Hepatocyte (in vitro differentiated cells): ENCODE measurements around the gene BAG3. TPM values are rescaled to one million over a fixed set of nuclear protein-coding genes. Genes with fewer than 3 reads are reported as not detected.

Source experiments
- DNase-seq: peaks from one replicate; pipeline ENCODE4 v3.0.0-alpha.2; 2016; ENCODE audit warnings: low spot score
- H2AFZ ChIP-seq: fragments of 200-600 bp; sonication (generic); 2 replicates; pipeline ENCODE4 v1.6.0; 2016; ENCODE audit warnings: antibody characterized with exemption, mild to moderate bottlenecking
- H3K27ac ChIP-seq: fragments of 200-600 bp; sonication (generic); 2 replicates; pipeline ENCODE4 v1.5.1; 2016; ENCODE audit warnings: mild to moderate bottlenecking
- H3K27me3 ChIP-seq: fragments of 200-600 bp; sonication (generic); 2 replicates; pipeline ENCODE4 v1.6.1; 2016
- H3K36me3 ChIP-seq: fragments of 200-600 bp; sonication (generic); replicated peaks from 2 replicates; pipeline ENCODE4 v1.5.1; 2016; ENCODE audit warnings: low read depth; ENCODE audit not compliant: insufficient read depth
- H3K4me1 ChIP-seq: fragments of 200-600 bp; sonication (generic); 2 replicates; pipeline ENCODE4 v1.5.1; 2016; ENCODE audit warnings: mild to moderate bottlenecking, moderate library complexity; ENCODE audit not compliant: insufficient read depth
- H3K4me2 ChIP-seq: fragments of 200-600 bp; sonication (generic); 2 replicates; pipeline ENCODE4 v1.6.0; 2016
- H3K4me3 ChIP-seq: fragments of 200-600 bp; sonication (generic); 2 replicates; pipeline ENCODE4 v1.5.1; 2016; ENCODE audit warnings: mild to moderate bottlenecking
- H3K79me2 ChIP-seq: fragments of 200-600 bp; sonication (generic); 2 replicates; pipeline ENCODE4 v1.6.0; 2017; ENCODE audit warnings: mild to moderate bottlenecking
- H3K9me2 ChIP-seq: fragments of 200-600 bp; sonication (generic); replicated peaks from 2 replicates; pipeline ENCODE4 v1.6.0; 2017; ENCODE audit warnings: mild to moderate bottlenecking; ENCODE audit not compliant: insufficient read depth
- H3K9me3 ChIP-seq: fragments of 200-600 bp; sonication (generic); 2 replicates; pipeline ENCODE4 v1.5.1; 2016; ENCODE audit warnings: low read depth, mild to moderate bottlenecking
- H4K20me1 ChIP-seq: fragments of 200-600 bp; sonication (generic); 2 replicates; pipeline ENCODE4 v1.6.0; 2016; ENCODE audit warnings: mild to moderate bottlenecking; ENCODE audit not compliant: insufficient read depth, poor library complexity, severe bottlenecking
- CTCF ChIP-seq: fragments of 200-600 bp; sonication (generic); IDR thresholded peaks from 2 replicates; pipeline ENCODE4 v1.5.1; 2016; ENCODE audit warnings: antibody characterized with exemption, mild to moderate bottlenecking; ENCODE audit not compliant: poor library complexity
- EZH2 ChIP-seq: fragments of 200-600 bp; sonication (generic); IDR thresholded peaks from 2 replicates; pipeline ENCODE4 v1.6.1; 2016; ENCODE audit warnings: antibody characterized with exemption, mild to moderate bottlenecking, borderline replicate concordance
- EZH2phosphoT487 ChIP-seq: fragments of 200-600 bp; sonication (generic); IDR thresholded peaks from one replicate; pipeline ENCODE4 v1.6.1; 2018; ENCODE audit warnings: antibody characterized with exemption, mild to moderate bottlenecking, low read depth, moderate library complexity; ENCODE audit not compliant: unreplicated experiment, severe bottlenecking
- WGBS: methylation state at CpG from one replicate; pipeline ENCODE4 v1.1.6; 2016; ENCODE audit warnings: low lambda C conversion rate; ENCODE audit errors: missing lambda C conversion rate; 5-methylcytosine and 5-hydroxymethylcytosine counted together
- polyA plus RNA-seq: library from polyadenylated mRNA; unstranded; fragments of >200 nt; fragmentation: Nextera tagmentation; extraction: Ambion mirVana; gene quantifications from 2 replicates; pipeline ENCODE4 v1.2.1, GENCODE V29; 2016
- total RNA-seq: library from RNA; depleted of rRNA; stranded (reverse); fragments of >200 nt; gene quantifications from 2 replicates; pipeline ENCODE4 v1.2.3, GENCODE V29; 2014

Gene BAG3
- total and polyA plus RNA-seq, 2 experiments from 2014 or later: 18.2 to 67.1 TPM

- Histone ChIP-seq H3K4me1 (peaks cover 35% of the 10 kb centered on the region), H3K79me2 (peaks cover 78% of the 10 kb centered on the region), H3K27me3 (no peaks in the 10 kb centered on the region), H3K4me2 (peak overlapping the region; percentile 65), H3K36me3 (peaks cover 4% of the 10 kb centered on the region), H4K20me1 (peaks cover 50% of the 10 kb centered on the region), H3K9me3 (no peaks in the 10 kb centered on the region), H3K27ac (peak overlapping the region; percentile 71), H2AFZ (no peak overlapping the region), H3K4me3 (no peak overlapping the region), H3K9me2 (no peaks in the 10 kb centered on the region)
- DNase-seq: peak; percentile 76
- TF ChIP-seq EZH2 (no peak), EZH2phosphoT487 (no peak), CTCF (no peak)
- 27% methylated on average over 12 of the region's 12 CpGs for WGBS
Measured at GRCh38 chr10:119667562-119668328, 16.6 kb downstream of the BAG3 start.

DNA sequence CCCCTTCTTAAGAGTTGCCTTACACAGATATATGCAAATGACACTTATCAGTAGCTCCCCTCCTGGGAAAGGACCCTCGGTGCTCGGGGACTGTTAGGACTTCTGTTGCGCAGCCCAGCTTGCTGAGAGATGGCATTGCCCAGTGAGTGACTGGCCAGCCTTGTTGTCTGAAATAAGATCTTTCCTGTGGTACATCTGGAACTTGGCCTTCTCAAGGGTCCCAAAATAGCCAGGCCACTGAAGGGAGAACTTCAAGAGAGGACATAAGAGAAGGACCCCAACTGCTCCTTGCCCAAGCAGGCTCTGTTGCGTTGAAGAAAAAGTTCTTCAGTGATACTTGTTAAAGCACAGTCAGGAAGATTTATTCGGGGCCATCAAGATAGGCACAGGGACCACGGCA is 17.3 kb downstream of the BAG3 start:
- H4K20me1 ChIP-seq: peaks cover 47% of the 10 kb centered on the region
- H3K36me3 ChIP-seq: peaks cover 4% of the 10 kb centered on the region
- H3K79me2 ChIP-seq: peaks cover 71% of the 10 kb centered on the region
- no peaks in the 10 kb centered on the region for H3K9me3 ChIP-seq
- DNase-seq: no peak
- no peaks in the 10 kb centered on the region for H3K9me2 ChIP-seq
- no peak overlapping the region for H3K4me3 ChIP-seq
- peak overlapping the region; percentile 18 for H3K27ac ChIP-seq
- WGBS: 86% methylated on average over 6 of the region's 6 CpGs
- no peaks in the 10 kb centered on the region for H3K27me3 ChIP-seq
- TF ChIP-seq CTCF (no peak), EZH2 (no peak), EZH2phosphoT487 (no peak)
- H3K4me1 ChIP-seq: peaks cover 35% of the 10 kb centered on the region
- peak overlapping the region; percentile 65 for H3K4me2 ChIP-seq
- H2AFZ ChIP-seq: no peak overlapping the region

DNA sequence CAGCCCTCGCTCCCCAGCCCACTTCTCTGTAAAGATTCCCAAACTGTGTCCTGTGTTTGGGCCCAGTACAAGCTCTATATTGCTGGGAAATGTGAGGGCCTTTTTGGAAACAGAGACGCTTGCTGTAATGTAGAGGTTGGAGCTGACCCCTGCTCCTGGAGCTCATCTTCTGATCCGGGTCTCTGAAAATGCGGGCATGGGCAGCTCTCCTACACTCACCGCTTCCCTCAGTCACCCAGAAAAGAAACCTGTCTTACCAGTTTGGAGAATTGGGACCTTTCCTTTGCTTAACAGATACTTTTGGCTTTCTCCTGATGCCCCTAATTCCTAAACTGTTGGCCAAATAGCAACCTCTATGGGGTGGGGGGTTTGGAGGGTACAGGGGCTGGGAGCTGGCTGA is 18.2 kb downstream of the BAG3 start:
- Histone ChIP-seq H3K79me2 (peaks cover 68% of the 10 kb centered on the region), H2AFZ (no peak overlapping the region), H3K4me2 (no peak overlapping the region), H3K9me3 (no peaks in the 10 kb centered on the region), H3K36me3 (peaks cover 4% of the 10 kb centered on the region), H4K20me1 (peaks cover 39% of the 10 kb centered on the region), H3K4me1 (peaks cover 35% of the 10 kb centered on the region), H3K27me3 (no peaks in the 10 kb centered on the region), H3K4me3 (no peak overlapping the region), H3K9me2 (no peaks in the 10 kb centered on the region), H3K27ac (no peak overlapping the region)
- no peak for TF ChIP-seq EZH2phosphoT487
- TF ChIP-seq EZH2: no peak
- TF ChIP-seq CTCF: no peak
- WGBS: 90% methylated on average over 5 of the region's 5 CpGs
- no peak for DNase-seq
